ENCODE data around the gene UACA.

DNA sequence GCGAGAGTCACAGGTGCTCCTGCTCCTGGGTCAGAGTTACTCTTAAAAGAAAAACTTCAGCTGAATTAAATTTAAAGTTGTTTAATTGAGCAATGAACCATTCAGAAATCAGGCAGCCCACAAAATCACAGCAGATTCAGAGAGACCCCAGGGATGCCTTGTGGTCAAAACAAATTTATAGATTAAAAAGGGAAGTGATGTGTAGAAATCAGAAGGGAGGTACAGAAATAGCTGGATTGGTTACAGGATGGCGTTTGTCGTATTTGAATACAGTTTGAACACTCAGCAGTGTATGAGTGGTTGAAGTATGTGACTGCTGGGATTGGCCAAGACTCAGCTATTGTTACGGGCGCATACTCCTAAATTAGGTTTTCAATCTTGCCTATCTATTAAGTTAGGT lies 58.6 kb downstream of the UACA start:
- TF ChIP-seq, protein P1, sequence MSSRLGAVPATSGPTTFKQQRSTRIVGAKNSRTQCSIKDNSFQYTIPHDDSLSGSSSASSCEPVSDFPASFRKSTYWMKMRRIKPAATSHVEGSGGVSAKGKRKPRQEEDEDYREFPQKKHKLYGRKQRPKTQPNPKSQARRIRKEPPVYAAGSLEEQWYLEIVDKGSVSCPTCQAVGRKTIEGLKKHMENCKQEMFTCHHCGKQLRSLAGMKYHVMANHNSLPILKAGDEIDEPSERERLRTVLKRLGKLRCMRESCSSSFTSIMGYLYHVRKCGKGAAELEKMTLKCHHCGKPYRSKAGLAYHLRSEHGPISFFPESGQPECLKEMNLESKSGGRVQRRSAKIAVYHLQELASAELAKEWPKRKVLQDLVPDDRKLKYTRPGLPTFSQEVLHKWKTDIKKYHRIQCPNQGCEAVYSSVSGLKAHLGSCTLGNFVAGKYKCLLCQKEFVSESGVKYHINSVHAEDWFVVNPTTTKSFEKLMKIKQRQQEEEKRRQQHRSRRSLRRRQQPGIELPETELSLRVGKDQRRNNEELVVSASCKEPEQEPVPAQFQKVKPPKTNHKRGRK (CRISPR knock-in tag; IDR thresholded peaks at IDR 0.05; ENCODE audit: borderline replicate concordance): no peak
- TF ChIP-seq, protein P2, sequence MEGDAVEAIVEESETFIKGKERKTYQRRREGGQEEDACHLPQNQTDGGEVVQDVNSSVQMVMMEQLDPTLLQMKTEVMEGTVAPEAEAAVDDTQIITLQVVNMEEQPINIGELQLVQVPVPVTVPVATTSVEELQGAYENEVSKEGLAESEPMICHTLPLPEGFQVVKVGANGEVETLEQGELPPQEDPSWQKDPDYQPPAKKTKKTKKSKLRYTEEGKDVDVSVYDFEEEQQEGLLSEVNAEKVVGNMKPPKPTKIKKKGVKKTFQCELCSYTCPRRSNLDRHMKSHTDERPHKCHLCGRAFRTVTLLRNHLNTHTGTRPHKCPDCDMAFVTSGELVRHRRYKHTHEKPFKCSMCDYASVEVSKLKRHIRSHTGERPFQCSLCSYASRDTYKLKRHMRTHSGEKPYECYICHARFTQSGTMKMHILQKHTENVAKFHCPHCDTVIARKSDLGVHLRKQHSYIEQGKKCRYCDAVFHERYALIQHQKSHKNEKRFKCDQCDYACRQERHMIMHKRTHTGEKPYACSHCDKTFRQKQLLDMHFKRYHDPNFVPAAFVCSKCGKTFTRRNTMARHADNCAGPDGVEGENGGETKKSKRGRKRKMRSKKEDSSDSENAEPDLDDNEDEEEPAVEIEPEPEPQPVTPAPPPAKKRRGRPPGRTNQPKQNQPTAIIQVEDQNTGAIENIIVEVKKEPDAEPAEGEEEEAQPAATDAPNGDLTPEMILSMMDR (IDR thresholded peaks at IDR 0.05): no peak
